Body of pancreas (tissue), 4 donors: ENCODE measurements around the gene CCSER1. TPM values are rescaled to one million over a fixed set of nuclear protein-coding genes. Genes with fewer than 3 reads are reported as not detected.

Experiments
- ATAC-seq: fragments of 150-250 bp; one replicate; pipeline ENCODE4 v1.9.1; 2016
- DNase-seq, 4 donors: peaks; one replicate each; pipeline ENCODE4 v3.0.0-alpha.2; 2019
- H3K27ac ChIP-seq, 4 donors: fragments of 200-600 bp; sonication (generic); 1 replicate in 3 of 4; 2 replicates in 1 of 4; pipeline versions ENCODE4 v1.5.1 to v1.6.1; 2016 to 2019; ENCODE audit warnings: mild to moderate bottlenecking in 1 of 4, mixed read lengths in 1 of 4, moderate library complexity in 1 of 4
- H3K27me3 ChIP-seq, 2 donors: fragments of 200-600 bp; sonication (generic); one replicate each; pipeline ENCODE4 v1.6.0; 2016; ENCODE audit warnings: mild to moderate bottlenecking in 1 of 2
- H3K36me3 ChIP-seq, 2 donors: fragments of 200-600 bp; sonication (generic); replicated peaks in 1 of 2; 2 replicates each; pipeline ENCODE4 v1.5.1; 2016; ENCODE audit warnings: low read depth in 2 of 2; ENCODE audit not compliant: insufficient read depth in 1 of 2
- H3K4me1 ChIP-seq: fragments of 200-600 bp; sonication (generic); one replicate; pipeline ENCODE4 v1.6.0; 2016
- H3K4me3 ChIP-seq, 2 donors: fragments of 200-600 bp; sonication (generic); 1 replicate in 1 of 2; 2 replicates in 1 of 2; pipeline ENCODE4 v1.5.1; 2016 to 2019
- H3K9me3 ChIP-seq, 3 donors: fragments of 200-600 bp; sonication (generic); 1 replicate in 2 of 3; 2 replicates in 1 of 3; pipeline ENCODE4 v1.5.1; 2016
- POLR2A ChIP-seq, 3 donors: fragments of 450-650 bp; IDR thresholded peaks; one replicate each; pipeline ENCODE4 v1.6.1; 2016; ENCODE audit warnings: antibody characterized with exemption in 3 of 3, mild to moderate bottlenecking in 2 of 3
- WGBS, 2 donors: methylation state at CpG; one replicate each; pipeline ENCODE4 v1.1.5; 2017; 5-methylcytosine and 5-hydroxymethylcytosine counted together
- intact Hi-C: fragments of 100-400 bp; cut with DNase I; formaldehyde crosslinking; loops from one replicate; pipeline ENCODE4 v1.15.1; 2023
- total RNA-seq, 2 donors: library from RNA; depleted of rRNA; stranded (reverse); fragments of >200 nt; gene quantifications; one replicate each; pipeline ENCODE4 v1.1.0, GENCODE V29; 2016
- TF ChIP-seq, protein P1 (sequence below), 7 experiments: fragments of 450-650 bp in 4 of 7; fragments of 200-600 bp in 3 of 7; sonication (generic) in 3 of 7; IDR thresholded peaks; one replicate each; pipeline ENCODE4 v1.5.1; 2016 to 2019; ENCODE audit warnings: antibody characterized with exemption in 7 of 7

Gene CCSER1
- total RNA-seq, 2 donors from 2014 or later: 13.2 to 14.5 TPM

DNA sequence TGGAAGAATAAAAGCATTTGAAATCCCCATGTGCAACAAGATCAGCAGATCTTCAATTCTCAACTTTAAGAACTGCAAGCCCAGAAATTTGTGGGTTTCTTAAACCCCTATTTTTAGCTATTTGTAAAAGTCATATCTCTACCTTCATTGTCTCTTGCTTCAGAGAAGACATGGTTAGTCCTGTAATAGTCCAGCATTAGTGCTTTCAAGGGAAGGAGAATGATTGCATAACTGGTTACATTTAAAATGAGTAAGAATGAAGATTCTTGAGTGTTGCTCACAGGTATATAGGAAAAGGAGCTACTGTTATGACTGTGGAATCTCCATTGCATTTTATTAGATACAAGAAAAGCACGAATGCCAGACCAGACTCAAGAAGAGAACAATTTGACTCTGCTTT, 84.0 kb downstream of the CCSER1 start:
- TF ChIP-seq, protein P1, sequence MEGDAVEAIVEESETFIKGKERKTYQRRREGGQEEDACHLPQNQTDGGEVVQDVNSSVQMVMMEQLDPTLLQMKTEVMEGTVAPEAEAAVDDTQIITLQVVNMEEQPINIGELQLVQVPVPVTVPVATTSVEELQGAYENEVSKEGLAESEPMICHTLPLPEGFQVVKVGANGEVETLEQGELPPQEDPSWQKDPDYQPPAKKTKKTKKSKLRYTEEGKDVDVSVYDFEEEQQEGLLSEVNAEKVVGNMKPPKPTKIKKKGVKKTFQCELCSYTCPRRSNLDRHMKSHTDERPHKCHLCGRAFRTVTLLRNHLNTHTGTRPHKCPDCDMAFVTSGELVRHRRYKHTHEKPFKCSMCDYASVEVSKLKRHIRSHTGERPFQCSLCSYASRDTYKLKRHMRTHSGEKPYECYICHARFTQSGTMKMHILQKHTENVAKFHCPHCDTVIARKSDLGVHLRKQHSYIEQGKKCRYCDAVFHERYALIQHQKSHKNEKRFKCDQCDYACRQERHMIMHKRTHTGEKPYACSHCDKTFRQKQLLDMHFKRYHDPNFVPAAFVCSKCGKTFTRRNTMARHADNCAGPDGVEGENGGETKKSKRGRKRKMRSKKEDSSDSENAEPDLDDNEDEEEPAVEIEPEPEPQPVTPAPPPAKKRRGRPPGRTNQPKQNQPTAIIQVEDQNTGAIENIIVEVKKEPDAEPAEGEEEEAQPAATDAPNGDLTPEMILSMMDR (IDR thresholded peaks at IDR 0.05): no peak
- no peak for TF ChIP-seq POLR2A (IDR thresholded peaks at IDR 0.05)
- Histone ChIP-seq H3K9me3 (no peaks in the 10 kb centered on the region), H3K27me3 (no peaks in the 10 kb centered on the region), H3K36me3 (no peaks in the 10 kb centered on the region), H3K4me1 (peaks cover 21% of the 10 kb centered on the region), H3K4me3 (no peak overlapping the region), H3K27ac (no peak overlapping the region)
- ATAC-seq: no peak
- intact Hi-C loops: no loop called here
- 87 to 95% methylated on average over 1 of the region's 1 CpG for WGBS, 2 donors
- DNase-seq: no peak

DNA sequence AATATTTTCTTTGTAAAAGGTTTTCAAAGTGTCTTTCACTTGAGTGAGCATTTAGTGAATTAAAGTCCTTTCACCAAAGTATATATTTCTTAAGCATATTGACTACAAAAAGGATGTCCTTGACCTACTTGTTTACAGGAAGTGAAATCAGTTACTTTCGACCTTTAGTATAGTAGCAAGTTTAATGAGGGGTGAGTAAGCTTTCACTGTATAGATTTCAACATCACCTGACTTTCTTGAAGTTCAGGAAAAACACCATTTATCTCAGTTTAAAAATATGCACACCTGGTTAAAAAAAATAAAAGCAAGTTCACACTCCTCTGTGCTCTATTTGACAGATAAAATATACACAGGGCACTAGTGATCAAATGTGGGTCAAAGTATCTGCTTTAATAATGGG, 88.1 kb downstream of the CCSER1 start:
- Histone ChIP-seq H3K4me3 (no peak overlapping the region), H3K4me1 (peaks cover 11% of the 10 kb centered on the region), H3K27me3 (no peaks in the 10 kb centered on the region), H3K27ac (no peak overlapping the region), H3K9me3 (no peaks in the 10 kb centered on the region), H3K36me3 (no peaks in the 10 kb centered on the region)
- intact Hi-C loops: no loop called here
- 3 to 8% methylated on average over 1 of the region's 1 CpG for WGBS, 2 donors
- TF ChIP-seq, protein P1 (IDR thresholded peaks at IDR 0.05): no peak
- no peak for TF ChIP-seq POLR2A (IDR thresholded peaks at IDR 0.05)
- DNase-seq (no peak), ATAC-seq (peak; percentile 40)

DNA sequence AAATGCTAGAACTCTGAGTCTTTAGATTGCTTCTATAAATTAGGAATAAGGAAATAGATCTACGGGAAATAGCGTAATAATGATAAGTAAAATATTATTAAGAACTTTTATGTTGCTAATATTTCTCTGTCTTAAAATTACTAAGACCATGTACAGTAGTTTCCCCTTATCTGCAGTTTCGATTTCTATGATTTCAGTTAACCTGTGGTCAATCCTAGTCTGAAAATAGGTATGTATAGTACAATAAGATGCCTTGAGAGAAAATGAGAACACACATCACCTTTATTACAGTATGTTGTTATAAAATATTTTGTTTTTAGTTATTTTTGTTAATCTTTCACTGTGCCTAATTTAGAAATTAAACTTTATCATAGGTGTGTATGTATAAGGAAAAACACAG, 92.6 kb downstream of the CCSER1 start:
- H3K4me1 ChIP-seq: peaks cover 10% of the 10 kb centered on the region
- H3K36me3 ChIP-seq: no peaks in the 10 kb centered on the region
- DNase-seq (no peak), ATAC-seq (no peak)
- 90 to 92% methylated on average over 3 of the region's 3 CpGs for WGBS, 2 donors
- H3K9me3 ChIP-seq: no peaks in the 10 kb centered on the region
- no peak overlapping the region for H3K4me3 ChIP-seq
- no peak for TF ChIP-seq POLR2A (IDR thresholded peaks at IDR 0.05)
- TF ChIP-seq, protein P1 (IDR thresholded peaks at IDR 0.05): no peak
- intact Hi-C loops: no loop called here
- H3K27ac ChIP-seq: no peak overlapping the region
- no peaks in the 10 kb centered on the region for H3K27me3 ChIP-seq

DNA sequence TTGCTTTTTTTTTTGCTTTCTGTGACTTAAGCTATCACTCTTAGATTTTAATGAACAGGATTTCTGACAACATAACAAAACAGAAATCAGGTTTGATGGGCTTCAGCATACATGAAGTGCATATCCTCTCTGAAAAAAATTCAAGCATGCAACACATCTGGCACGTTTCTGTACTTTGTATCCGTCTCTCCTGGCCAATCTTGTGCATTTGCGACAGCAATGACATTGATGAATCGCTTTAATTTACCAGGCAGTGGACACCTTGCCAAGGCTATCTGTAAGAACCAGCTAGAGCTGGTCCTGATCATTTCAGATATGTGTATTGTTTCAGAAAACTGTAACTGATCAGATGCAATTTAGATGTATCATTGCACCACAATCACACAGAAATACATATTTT, 93.3 kb downstream of the CCSER1 start:
- Histone ChIP-seq H3K9me3 (no peaks in the 10 kb centered on the region), H3K4me3 (no peak overlapping the region), H3K36me3 (no peaks in the 10 kb centered on the region), H3K27ac (no peak overlapping the region), H3K27me3 (no peaks in the 10 kb centered on the region), H3K4me1 (peaks cover 3% of the 10 kb centered on the region)
- 42 to 54% methylated on average over 4 of the region's 4 CpGs for WGBS, 2 donors
- DNase-seq (no peak), ATAC-seq (no peak)
- no peak for TF ChIP-seq POLR2A (IDR thresholded peaks at IDR 0.05)
- TF ChIP-seq, protein P1 (IDR thresholded peaks at IDR 0.05): no peak
- intact Hi-C loops: no loop called here

DNA sequence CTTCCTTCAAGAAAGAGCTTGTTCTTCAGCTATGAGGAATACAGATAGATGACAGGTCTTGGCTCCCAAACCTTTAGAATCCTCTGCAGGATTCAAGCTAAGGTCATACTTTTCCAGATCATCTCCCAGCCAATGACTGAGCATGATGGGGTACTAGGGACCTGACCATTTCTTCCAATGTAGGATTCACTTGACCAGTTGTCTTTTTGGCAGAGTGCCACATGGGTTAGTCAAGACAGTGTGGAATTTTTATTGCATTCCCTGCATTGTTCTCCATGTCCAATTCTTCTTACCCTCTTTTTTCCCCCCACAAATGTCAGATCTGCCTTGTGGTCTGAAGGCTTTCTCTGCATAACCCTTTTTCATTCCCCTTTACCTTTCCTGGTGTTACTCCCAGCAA, 99.5 kb downstream of the CCSER1 start:
- no peak overlapping the region for H3K27ac ChIP-seq
- ATAC-seq (no peak), DNase-seq (no peak)
- intact Hi-C loops: no loop called here
- no peaks in the 10 kb centered on the region for H3K27me3 ChIP-seq
- no peak for TF ChIP-seq POLR2A (IDR thresholded peaks at IDR 0.05)
- TF ChIP-seq, protein P1 (IDR thresholded peaks at IDR 0.05): no peak
- H3K9me3 ChIP-seq: no peaks in the 10 kb centered on the region
- no peak overlapping the region for H3K4me3 ChIP-seq
- H3K36me3 ChIP-seq: no peaks in the 10 kb centered on the region
- H3K4me1 ChIP-seq: no peaks in the 10 kb centered on the region
